Ishikawa (cell line): ENCODE results near the gene DLX2.

Source experiments
- CEBPB ChIP-seq: IDR thresholded peaks from 2 replicates; pipeline ENCODE4 v1.6.1; 2012
- EP300 ChIP-seq: IDR thresholded peaks from 2 replicates; pipeline ENCODE4 v1.6.1; 2012; ENCODE audit warnings: borderline replicate concordance
- FOXM1 ChIP-seq: IDR thresholded peaks from 2 replicates; pipeline ENCODE4 v1.6.1; 2012; ENCODE audit warnings: low read depth, borderline replicate concordance
- ZBTB7A ChIP-seq: IDR thresholded peaks from 2 replicates; pipeline ENCODE4 v1.6.1; 2012; ENCODE audit warnings: low read depth
- TF ChIP-seq, protein P1 (sequence below): IDR thresholded peaks from 2 replicates; pipeline ENCODE4 v1.6.1; 2012
- TF ChIP-seq, protein P2 (sequence below): IDR thresholded peaks from 2 replicates; pipeline ENCODE4 v1.6.1; 2012; ENCODE audit warnings: low read depth, mild to moderate bottlenecking

DNA sequence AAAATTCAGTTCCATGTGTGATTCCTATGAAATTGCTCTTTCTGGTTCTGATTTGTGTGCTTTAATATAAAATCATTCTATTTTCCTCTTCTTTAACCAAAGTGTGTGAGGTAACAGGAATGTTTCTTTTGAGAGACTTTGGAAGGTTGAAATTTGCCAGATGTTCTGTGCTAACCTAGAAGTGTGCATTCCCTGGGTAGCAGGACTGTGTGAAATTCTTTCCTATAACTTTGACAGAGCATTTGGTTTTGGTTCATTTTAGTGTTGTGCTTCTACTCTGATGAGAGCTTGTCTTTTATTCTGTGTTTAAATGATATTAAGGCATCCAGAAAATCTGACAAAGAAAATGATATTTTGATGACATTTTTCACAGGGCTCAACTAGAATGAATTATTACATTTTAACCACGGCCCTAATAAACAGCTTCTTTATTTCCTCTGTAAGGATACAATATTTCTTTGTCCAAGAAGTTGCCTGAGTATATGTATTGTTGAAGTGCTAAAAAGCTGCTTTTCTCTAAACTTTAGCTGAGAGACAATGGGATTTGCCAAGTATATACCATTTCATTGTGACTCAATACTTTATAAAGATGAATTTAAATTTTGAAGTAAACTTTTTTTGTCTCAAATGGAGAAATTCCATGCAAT, 52.1 kb downstream of the DLX2 start:
- TF ChIP-seq EP300 (no peak), ZBTB7A (no peak), FOXM1 (no peak), CEBPB (no peak)
- TF ChIP-seq, protein P1, sequence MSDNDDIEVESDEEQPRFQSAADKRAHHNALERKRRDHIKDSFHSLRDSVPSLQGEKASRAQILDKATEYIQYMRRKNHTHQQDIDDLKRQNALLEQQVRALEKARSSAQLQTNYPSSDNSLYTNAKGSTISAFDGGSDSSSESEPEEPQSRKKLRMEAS: no peak
- TF ChIP-seq, protein P2, sequence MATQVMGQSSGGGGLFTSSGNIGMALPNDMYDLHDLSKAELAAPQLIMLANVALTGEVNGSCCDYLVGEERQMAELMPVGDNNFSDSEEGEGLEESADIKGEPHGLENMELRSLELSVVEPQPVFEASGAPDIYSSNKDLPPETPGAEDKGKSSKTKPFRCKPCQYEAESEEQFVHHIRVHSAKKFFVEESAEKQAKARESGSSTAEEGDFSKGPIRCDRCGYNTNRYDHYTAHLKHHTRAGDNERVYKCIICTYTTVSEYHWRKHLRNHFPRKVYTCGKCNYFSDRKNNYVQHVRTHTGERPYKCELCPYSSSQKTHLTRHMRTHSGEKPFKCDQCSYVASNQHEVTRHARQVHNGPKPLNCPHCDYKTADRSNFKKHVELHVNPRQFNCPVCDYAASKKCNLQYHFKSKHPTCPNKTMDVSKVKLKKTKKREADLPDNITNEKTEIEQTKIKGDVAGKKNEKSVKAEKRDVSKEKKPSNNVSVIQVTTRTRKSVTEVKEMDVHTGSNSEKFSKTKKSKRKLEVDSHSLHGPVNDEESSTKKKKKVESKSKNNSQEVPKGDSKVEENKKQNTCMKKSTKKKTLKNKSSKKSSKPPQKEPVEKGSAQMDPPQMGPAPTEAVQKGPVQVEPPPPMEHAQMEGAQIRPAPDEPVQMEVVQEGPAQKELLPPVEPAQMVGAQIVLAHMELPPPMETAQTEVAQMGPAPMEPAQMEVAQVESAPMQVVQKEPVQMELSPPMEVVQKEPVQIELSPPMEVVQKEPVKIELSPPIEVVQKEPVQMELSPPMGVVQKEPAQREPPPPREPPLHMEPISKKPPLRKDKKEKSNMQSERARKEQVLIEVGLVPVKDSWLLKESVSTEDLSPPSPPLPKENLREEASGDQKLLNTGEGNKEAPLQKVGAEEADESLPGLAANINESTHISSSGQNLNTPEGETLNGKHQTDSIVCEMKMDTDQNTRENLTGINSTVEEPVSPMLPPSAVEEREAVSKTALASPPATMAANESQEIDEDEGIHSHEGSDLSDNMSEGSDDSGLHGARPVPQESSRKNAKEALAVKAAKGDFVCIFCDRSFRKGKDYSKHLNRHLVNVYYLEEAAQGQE: no peak
